NT2/D1 (cell line): ENCODE data around the gene TMEM247.

ENCODE experiments used
- DNase-seq: peaks from one replicate; pipeline ENCODE4 v3.0.0-alpha.2; 2011; ENCODE audit warnings: low read depth, low spot score
- H3K27me3 ChIP-seq: 2 replicates; pipeline ENCODE4 v1.6.0; 2011; ENCODE audit warnings: mild to moderate bottlenecking; ENCODE audit not compliant: insufficient read length, insufficient read depth
- H3K36me3 ChIP-seq: 2 replicates; pipeline ENCODE4 v1.6.1; 2011; ENCODE audit warnings: mild to moderate bottlenecking, low read length, mixed read lengths; ENCODE audit not compliant: insufficient read depth, insufficient read length
- H3K4me1 ChIP-seq: 2 replicates; pipeline ENCODE4 v1.5.1; 2011; ENCODE audit not compliant: insufficient read depth, insufficient read length
- H3K4me3 ChIP-seq: 2 replicates; pipeline ENCODE4 v1.5.1; 2011; ENCODE audit warnings: low read depth; ENCODE audit not compliant: insufficient read length
- H3K9ac ChIP-seq: 2 replicates; pipeline ENCODE4 v1.6.0; 2011; ENCODE audit warnings: low read depth; ENCODE audit not compliant: insufficient read length
- H3K9me3 ChIP-seq: 2 replicates; pipeline ENCODE4 v1.5.1; 2011; ENCODE audit warnings: mild to moderate bottlenecking, low read length; ENCODE audit not compliant: insufficient read depth
- SUZ12 ChIP-seq: IDR thresholded peaks from 2 replicates; pipeline ENCODE4 v1.6.1; 2011; ENCODE audit not compliant: insufficient read length, insufficient read depth; ENCODE audit errors: extremely low read depth
- YY1 ChIP-seq: IDR thresholded peaks from 2 replicates; pipeline ENCODE4 v1.6.1; 2011; ENCODE audit not compliant: insufficient read length, insufficient read depth
- ZNF274 ChIP-seq: IDR thresholded peaks from 2 replicates; pipeline ENCODE4 v1.6.1; 2011; ENCODE audit warnings: mild to moderate bottlenecking, low read depth, low read length

The TMEM247 gene

GRCh38 chr2:46446871-46447568 is 32.3 kb upstream of the TMEM247 start:
- H3K9ac ChIP-seq, result no peak overlapping the region
- peaks cover 5% of the 10 kb centered on the region; the same call in 1 of the 2 replicates for H3K9me3 ChIP-seq
- TF ChIP-seq ZNF274 (no peak), YY1 (no peak), SUZ12 (no peak)
- no peaks in the 10 kb centered on the region for H3K27me3 ChIP-seq
- H3K36me3 ChIP-seq, result no peaks in the 10 kb centered on the region
- DNase-seq, result no peak
- no peak overlapping the region for H3K4me3 ChIP-seq
- H3K4me1 ChIP-seq, result no peaks in the 10 kb centered on the region

DNA sequence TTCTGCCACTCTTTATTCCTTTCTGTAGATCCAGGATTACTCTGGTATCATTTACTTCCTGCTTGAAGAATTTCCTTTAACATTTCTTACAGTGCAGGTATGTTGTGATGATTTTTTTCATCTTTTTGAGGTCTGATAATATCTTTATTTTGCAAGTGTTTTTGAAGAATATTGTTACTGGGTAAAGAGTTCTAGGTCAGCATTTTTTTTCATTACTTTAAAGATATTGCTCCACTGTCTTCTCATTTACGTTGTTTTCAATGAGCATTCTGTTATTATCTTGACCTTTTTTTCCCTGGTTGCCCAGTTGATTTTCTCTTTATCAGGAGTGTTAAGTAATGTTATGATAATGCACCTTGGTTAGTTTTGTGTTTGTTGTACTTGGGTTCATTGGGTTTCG is 31.7 kb upstream of the TMEM247 start:
- no peak for DNase-seq
- H3K4me3 ChIP-seq, result no peak overlapping the region
- no peaks in the 10 kb centered on the region for H3K27me3 ChIP-seq
- no peak overlapping the region for H3K9ac ChIP-seq
- H3K36me3 ChIP-seq, result no peaks in the 10 kb centered on the region
- H3K9me3 ChIP-seq, result peaks cover 5% of the 10 kb centered on the region; the same call in 1 of the 2 replicates
- no peaks in the 10 kb centered on the region for H3K4me1 ChIP-seq
- no peak for TF ChIP-seq SUZ12
- TF ChIP-seq ZNF274, result no peak
- no peak for TF ChIP-seq YY1

DNA sequence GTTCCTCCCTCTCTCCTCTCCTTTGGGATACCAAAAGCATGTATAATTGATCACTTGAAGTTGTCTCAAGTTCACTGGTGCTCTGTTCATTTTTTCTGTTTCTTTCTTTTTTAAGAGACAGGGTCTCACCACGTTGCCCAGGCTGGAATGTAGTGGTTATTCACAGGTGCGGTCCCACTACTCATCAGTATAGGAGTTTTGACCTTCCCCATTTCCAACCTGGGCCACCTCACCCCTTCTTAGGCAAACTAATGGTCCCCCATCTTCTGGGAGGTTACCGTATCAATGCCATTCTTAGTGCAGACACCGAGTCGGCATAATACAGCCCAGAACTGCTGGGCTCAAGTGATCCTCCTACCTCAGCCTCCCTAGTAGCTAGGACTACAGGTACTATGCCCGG is 31.3 kb upstream of the TMEM247 start:
- DNase-seq, result no peak
- H3K9ac ChIP-seq, result no peak overlapping the region
- H3K36me3 ChIP-seq, result no peaks in the 10 kb centered on the region
- TF ChIP-seq YY1 (no peak), ZNF274 (no peak), SUZ12 (no peak)
- peaks cover 5% of the 10 kb centered on the region; the same call in 1 of the 2 replicates for H3K9me3 ChIP-seq
- no peaks in the 10 kb centered on the region for H3K27me3 ChIP-seq
- H3K4me1 ChIP-seq, result no peaks in the 10 kb centered on the region
- H3K4me3 ChIP-seq, result no peak overlapping the region

GRCh38 chr2:46448641-46449040 is 30.7 kb upstream of the TMEM247 start:
- TF ChIP-seq ZNF274 (no peak), YY1 (no peak), SUZ12 (no peak)
- Histone ChIP-seq H3K27me3 (no peaks in the 10 kb centered on the region), H3K9ac (no peak overlapping the region), H3K9me3 (peaks cover 5% of the 10 kb centered on the region; the same call in 1 of the 2 replicates), H3K36me3 (no peaks in the 10 kb centered on the region), H3K4me1 (no peaks in the 10 kb centered on the region), H3K4me3 (no peak overlapping the region)
- DNase-seq, result no peak

GRCh38 chr2:46449700-46450099 is 29.7 kb upstream of the TMEM247 start:
- no peak overlapping the region for H3K4me3 ChIP-seq
- TF ChIP-seq SUZ12 (no peak), ZNF274 (no peak), YY1 (no peak)
- no peaks in the 10 kb centered on the region for H3K4me1 ChIP-seq
- no peaks in the 10 kb centered on the region for H3K27me3 ChIP-seq
- H3K9me3 ChIP-seq, result peaks cover 5% of the 10 kb centered on the region; the same call in 1 of the 2 replicates
- no peaks in the 10 kb centered on the region for H3K36me3 ChIP-seq
- no peak overlapping the region for H3K9ac ChIP-seq
- DNase-seq, result no peak

GRCh38 chr2:46451131-46451711 is 28.1 kb upstream of the TMEM247 start:
- no peaks in the 10 kb centered on the region for H3K36me3 ChIP-seq
- no peak overlapping the region for H3K4me3 ChIP-seq
- H3K4me1 ChIP-seq, result no peaks in the 10 kb centered on the region
- no peaks in the 10 kb centered on the region for H3K9me3 ChIP-seq
- DNase-seq, result no peak
- no peaks in the 10 kb centered on the region for H3K27me3 ChIP-seq
- H3K9ac ChIP-seq, result no peak overlapping the region
- TF ChIP-seq YY1 (no peak), ZNF274 (no peak), SUZ12 (no peak)

DNA sequence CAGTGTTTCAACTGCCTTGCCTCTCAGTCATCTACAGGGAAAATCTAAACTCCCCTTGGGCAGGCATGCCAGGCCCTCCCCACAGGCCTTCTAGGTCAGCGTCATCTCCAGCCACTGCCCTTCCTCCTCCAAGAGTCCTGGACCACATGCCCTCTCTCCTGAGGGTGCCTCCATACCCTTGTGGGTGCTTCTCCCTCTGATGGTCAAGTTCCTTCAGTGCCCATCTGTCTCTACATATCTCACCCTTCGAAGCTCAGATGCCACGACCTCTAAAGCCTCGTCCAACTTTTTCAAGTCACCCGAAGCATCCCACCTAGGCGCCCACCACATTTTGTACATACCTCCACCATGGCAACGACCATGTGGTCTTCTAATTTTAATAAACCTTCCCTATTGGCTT is 22.6 kb upstream of the TMEM247 start:
- H3K9me3 ChIP-seq, result no peaks in the 10 kb centered on the region
- no peaks in the 10 kb centered on the region for H3K36me3 ChIP-seq
- no peak for DNase-seq
- no peaks in the 10 kb centered on the region for H3K27me3 ChIP-seq
- TF ChIP-seq ZNF274 (no peak), SUZ12 (no peak)
- no peak overlapping the region for H3K9ac ChIP-seq
- H3K4me1 ChIP-seq, result no peaks in the 10 kb centered on the region
- H3K4me3 ChIP-seq, result no peak overlapping the region

DNA sequence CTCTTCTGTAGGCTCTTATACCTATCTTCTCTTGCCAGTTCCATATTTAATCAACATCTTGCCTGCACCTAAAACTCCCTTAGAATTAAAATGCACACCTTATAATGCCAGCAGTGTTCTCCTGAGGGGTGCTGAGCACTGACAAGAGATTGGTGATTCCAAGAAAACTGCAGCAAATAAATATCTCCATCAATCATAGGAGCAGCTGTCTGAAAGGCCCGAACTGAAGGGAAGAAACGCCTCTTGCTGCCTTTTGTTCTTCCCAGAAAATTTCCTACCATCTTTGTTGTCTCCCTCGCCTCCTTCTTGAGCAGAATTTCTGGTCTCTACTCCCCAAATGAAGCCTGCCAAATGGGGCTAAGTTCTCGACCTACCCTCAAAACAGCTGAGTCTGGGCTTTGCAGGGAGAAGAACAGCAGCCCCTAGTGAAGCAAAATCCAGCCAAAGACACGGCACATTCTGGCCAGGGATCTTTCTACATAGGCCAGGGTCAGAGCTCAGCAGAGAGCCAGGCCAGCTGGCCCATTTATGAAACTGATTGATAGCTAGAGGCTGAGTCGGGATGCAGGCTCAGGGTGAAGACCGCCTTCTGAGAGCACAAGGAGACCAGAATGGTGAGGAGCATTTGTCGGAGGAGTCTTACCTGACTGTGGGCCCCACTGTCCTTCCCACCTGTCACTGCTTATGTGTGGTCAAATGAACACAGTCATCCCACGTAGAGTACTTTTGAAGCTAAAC is 20.4 kb upstream of the TMEM247 start:
- Histone ChIP-seq H3K27me3 (no peaks in the 10 kb centered on the region), H3K36me3 (no peaks in the 10 kb centered on the region), H3K9me3 (no peaks in the 10 kb centered on the region), H3K4me3 (no peak overlapping the region), H3K4me1 (no peaks in the 10 kb centered on the region), H3K9ac (no peak overlapping the region)
- TF ChIP-seq YY1 (no peak), ZNF274 (no peak)
- DNase-seq, result no peak
